HEK293 (cell line): ENCODE measurements around the gene ANKUB1.

Experiments used
- BCL11B ChIP-seq: fragments of 450-650 bp; formaldehyde crosslinking; IDR thresholded peaks from 2 replicates; pipeline ENCODE4 v1.5.1; 2016; ENCODE audit warnings: low read depth, missing biosample characterization, missing genetic modification characterization
- KLF17 ChIP-seq: fragments of 450-650 bp; formaldehyde crosslinking; IDR thresholded peaks from 2 replicates; pipeline ENCODE4 v1.5.1; 2016; ENCODE audit warnings: missing biosample characterization, missing genetic modification characterization
- MEIS1 ChIP-seq: sonication (generic); formaldehyde crosslinking; IDR thresholded peaks from 2 replicates; pipeline ENCODE4 v1.8.1; 2022; ENCODE audit warnings: missing genetic modification reagents, mild to moderate bottlenecking, borderline replicate concordance
- MYNN ChIP-seq: fragments of 450-650 bp; formaldehyde crosslinking; IDR thresholded peaks from 2 replicates; pipeline ENCODE4 v1.5.1; 2016; ENCODE audit warnings: missing biosample characterization, missing genetic modification characterization, borderline replicate concordance
- OSR2 ChIP-seq: fragments of 450-650 bp; formaldehyde crosslinking; IDR thresholded peaks from 2 replicates; pipeline ENCODE4 v1.5.1; 2016; ENCODE audit warnings: missing biosample characterization, missing genetic modification characterization
- PATZ1 ChIP-seq: fragments of 450-650 bp; formaldehyde crosslinking; IDR thresholded peaks from 2 replicates; pipeline ENCODE4 v1.5.1; 2016; ENCODE audit warnings: missing biosample characterization, missing genetic modification characterization
- PRDM4 ChIP-seq: fragments of 450-650 bp; formaldehyde crosslinking; IDR thresholded peaks from 2 replicates; pipeline ENCODE4 v1.5.1; 2017; ENCODE audit warnings: missing biosample characterization, missing genetic modification characterization
- SCRT1 ChIP-seq: fragments of 450-650 bp; formaldehyde crosslinking; IDR thresholded peaks from 2 replicates; pipeline ENCODE4 v1.5.1; 2016; ENCODE audit warnings: missing biosample characterization, missing genetic modification characterization, borderline replicate concordance
- ZBTB20 ChIP-seq: fragments of 450-650 bp; formaldehyde crosslinking; IDR thresholded peaks from 2 replicates; pipeline ENCODE4 v1.5.1; 2016; ENCODE audit warnings: missing biosample characterization, missing genetic modification characterization
- ZBTB21 ChIP-seq: fragments of 450-650 bp; formaldehyde crosslinking; IDR thresholded peaks from 2 replicates; pipeline ENCODE4 v1.5.1; 2017; ENCODE audit warnings: missing biosample characterization, missing genetic modification characterization
- ZBTB7A ChIP-seq: fragments of 450-650 bp; formaldehyde crosslinking; IDR thresholded peaks from 2 replicates; pipeline ENCODE4 v1.5.1; 2016; ENCODE audit warnings: low read depth, missing biosample characterization, missing genetic modification characterization
- ZFP69B ChIP-seq: fragments of 450-650 bp; formaldehyde crosslinking; IDR thresholded peaks from 2 replicates; pipeline ENCODE4 v1.5.1; 2016; ENCODE audit warnings: missing biosample characterization, missing genetic modification characterization
- ZNF133 ChIP-seq: fragments of 450-650 bp; formaldehyde crosslinking; IDR thresholded peaks from 2 replicates; pipeline ENCODE4 v1.5.1; 2016; ENCODE audit warnings: missing biosample characterization, missing genetic modification characterization
- ZNF148 ChIP-seq: fragments of 450-650 bp; formaldehyde crosslinking; IDR thresholded peaks from 2 replicates; pipeline ENCODE4 v1.5.0; 2017; ENCODE audit warnings: missing biosample characterization, missing genetic modification characterization, borderline replicate concordance
- ZNF16 ChIP-seq: fragments of 450-650 bp; formaldehyde crosslinking; IDR thresholded peaks from 2 replicates; pipeline ENCODE4 v1.5.1; 2016; ENCODE audit warnings: low read depth, missing biosample characterization, missing genetic modification characterization
- ZNF221 ChIP-seq: fragments of 450-650 bp; formaldehyde crosslinking; IDR thresholded peaks from 2 replicates; pipeline ENCODE4 v1.5.1; 2017; ENCODE audit warnings: missing biosample characterization, missing genetic modification characterization, borderline replicate concordance
- ZNF423 ChIP-seq: fragments of 450-650 bp; formaldehyde crosslinking; IDR thresholded peaks from 2 replicates; pipeline ENCODE4 v1.5.1; 2016; ENCODE audit warnings: missing biosample characterization, missing genetic modification characterization
- ZNF514 ChIP-seq: fragments of 450-650 bp; formaldehyde crosslinking; IDR thresholded peaks from 2 replicates; pipeline ENCODE4 v1.5.1; 2016; ENCODE audit warnings: missing biosample characterization, missing genetic modification characterization
- ZNF518A ChIP-seq: fragments of 450-650 bp; formaldehyde crosslinking; conservative IDR thresholded peaks from 2 replicates; pipeline ENCODE4 v1.5.1; 2016; ENCODE audit warnings: low read depth, missing biosample characterization, missing genetic modification characterization
- ZNF692 ChIP-seq: fragments of 450-650 bp; formaldehyde crosslinking; IDR thresholded peaks from 2 replicates; pipeline ENCODE4 v1.5.1; 2016; ENCODE audit warnings: missing biosample characterization, missing genetic modification characterization
- ZNF76 ChIP-seq: fragments of 450-650 bp; formaldehyde crosslinking; IDR thresholded peaks from 2 replicates; pipeline ENCODE4; 2016; ENCODE audit warnings: low read depth, missing biosample characterization, missing genetic modification characterization, borderline replicate concordance
- ZSCAN5A ChIP-seq: fragments of 450-650 bp; formaldehyde crosslinking; IDR thresholded peaks from 2 replicates; pipeline ENCODE4 v1.5.1; 2016; ENCODE audit warnings: missing biosample characterization, missing genetic modification characterization

Gene ANKUB1

GRCh38 chr3:149752051-149752787 lies 40.1 kb downstream of the ANKUB1 start, which contains the start of gene COMMD2 (continued):
- TF ChIP-seq PATZ1 (tag by site-specific recombination): no peak
- TF ChIP-seq ZFP69B (tag by site-specific recombination): peak; percentile 51; the same call in 1 of the 2 replicates
- no peak for TF ChIP-seq ZBTB21 (tag by site-specific recombination)
- TF ChIP-seq ZNF16: no peak
- TF ChIP-seq ZNF221: no peak
- no peak; the same call in 1 of the 2 replicates for TF ChIP-seq ZBTB20
- TF ChIP-seq ZNF518A: peak; percentile 81
- no peak for TF ChIP-seq ZNF133 (tag by site-specific recombination)
- TF ChIP-seq PRDM4: 0 out of 2 replicates have a peak, but pooled peaks have one; percentile 9
- no peak for TF ChIP-seq MEIS1 (CRISPR knock-in tag)
- peak; percentile 81 for TF ChIP-seq ZNF76 (tag by site-specific recombination)
- TF ChIP-seq KLF17 (tag by site-specific recombination): peak; percentile 62
- TF ChIP-seq ZNF148 (tag by site-specific recombination): no peak
- TF ChIP-seq ZNF514 (tag by site-specific recombination): no peak
- TF ChIP-seq ZNF692 (tag by site-specific recombination): peak; percentile 77
- no peak for TF ChIP-seq MYNN (tag by site-specific recombination)
- TF ChIP-seq OSR2: no peak
- TF ChIP-seq BCL11B (tag by site-specific recombination): peak; percentile 29; the same call in 1 of the 2 replicates
- TF ChIP-seq ZNF423: peak; percentile 52; the same call in 1 of the 2 replicates
- TF ChIP-seq SCRT1 (tag by site-specific recombination): no peak
- TF ChIP-seq ZSCAN5A: peak; percentile 81
- TF ChIP-seq ZBTB7A (tag by site-specific recombination): no peak
